Lower leg skin (tissue), 3 donors: Measurements from ENCODE around the gene MBLAC1.

Experiments used
- CTCF ChIP-seq, 3 donors: fragments of 450-650 bp; IDR thresholded peaks; one replicate each; pipeline ENCODE4 v1.5.1; 2016; ENCODE audit warnings: antibody characterized with exemption in 3 of 3, mild to moderate bottlenecking in 3 of 3, moderate library complexity in 2 of 3
- POLR2A ChIP-seq, 2 donors: fragments of 450-650 bp; IDR thresholded peaks; one replicate each; pipeline ENCODE4 v1.6.1; 2016 to 2017; ENCODE audit warnings: antibody characterized with exemption in 2 of 2, mild to moderate bottlenecking in 1 of 2, moderate library complexity in 1 of 2

DNA sequence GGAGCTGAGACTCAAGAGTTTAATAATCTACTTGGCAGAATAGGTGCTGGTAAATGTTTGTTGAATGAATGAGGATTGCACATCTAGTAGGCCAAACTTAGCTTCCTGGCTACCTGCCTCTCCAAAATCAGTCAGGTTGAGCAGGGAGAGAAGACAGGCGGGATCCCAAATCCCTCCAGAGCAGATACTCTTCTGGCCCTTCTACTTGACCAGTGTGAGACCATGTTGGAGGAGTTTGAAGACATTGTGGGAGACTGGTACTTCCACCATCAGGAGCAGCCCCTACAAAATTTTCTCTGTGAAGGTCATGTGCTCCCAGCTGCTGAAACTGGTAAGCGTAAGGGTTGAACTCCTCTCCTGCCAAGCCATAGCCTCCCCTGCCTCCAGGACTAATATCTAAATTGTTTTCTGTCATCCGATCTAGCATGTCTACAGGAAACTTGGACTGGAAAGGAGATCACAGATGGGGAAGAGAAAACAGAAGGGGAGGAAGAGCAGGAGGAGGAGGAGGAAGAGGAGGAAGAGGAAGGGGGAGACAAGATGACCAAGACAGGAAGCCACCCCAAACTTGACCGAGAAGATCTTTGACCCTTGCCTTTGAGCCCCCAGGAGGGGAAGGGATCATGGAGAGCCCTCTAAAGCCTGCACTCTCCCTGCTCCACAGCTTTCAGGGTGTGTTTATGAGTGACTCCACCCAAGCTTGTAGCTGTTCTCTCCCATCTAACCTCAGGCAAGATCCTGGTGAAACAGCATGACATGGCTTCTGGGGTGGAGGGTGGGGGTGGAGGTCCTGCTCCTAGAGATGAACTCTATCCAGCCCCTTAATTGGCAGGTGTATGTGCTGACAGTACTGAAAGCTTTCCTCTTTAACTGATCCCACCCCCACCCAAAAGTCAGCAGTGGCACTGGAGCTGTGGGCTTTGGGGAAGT lies 2.2 kb upstream of the MBLAC1 start:
- TF ChIP-seq CTCF (IDR thresholded peaks at IDR 0.05) = no peak
- no peak for TF ChIP-seq POLR2A (IDR thresholded peaks at IDR 0.05)
